Measurements from ENCODE around the gene MROH2B.

Gene MROH2B

DNA sequence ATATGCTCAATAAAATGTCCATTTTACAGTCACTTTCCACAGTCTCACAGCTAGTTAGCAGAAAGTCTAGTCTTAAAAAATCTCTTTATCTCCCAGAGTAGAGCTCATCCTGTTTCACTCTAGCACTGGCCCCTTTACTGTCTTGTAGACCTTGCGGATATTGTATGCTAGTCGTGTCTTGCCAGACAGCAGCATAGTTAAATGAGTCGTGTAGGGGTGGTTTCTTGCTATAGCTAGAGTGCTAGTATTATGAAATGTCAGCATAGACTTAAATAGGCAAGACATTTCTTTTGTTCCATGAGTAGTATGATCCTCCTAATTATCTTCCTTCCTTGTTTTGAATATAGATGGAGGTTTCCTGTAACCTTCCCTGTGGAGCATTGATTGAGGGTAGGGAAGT is 84.5 kb downstream of the MROH2B start:
- TF ChIP-seq, protein P1, sequence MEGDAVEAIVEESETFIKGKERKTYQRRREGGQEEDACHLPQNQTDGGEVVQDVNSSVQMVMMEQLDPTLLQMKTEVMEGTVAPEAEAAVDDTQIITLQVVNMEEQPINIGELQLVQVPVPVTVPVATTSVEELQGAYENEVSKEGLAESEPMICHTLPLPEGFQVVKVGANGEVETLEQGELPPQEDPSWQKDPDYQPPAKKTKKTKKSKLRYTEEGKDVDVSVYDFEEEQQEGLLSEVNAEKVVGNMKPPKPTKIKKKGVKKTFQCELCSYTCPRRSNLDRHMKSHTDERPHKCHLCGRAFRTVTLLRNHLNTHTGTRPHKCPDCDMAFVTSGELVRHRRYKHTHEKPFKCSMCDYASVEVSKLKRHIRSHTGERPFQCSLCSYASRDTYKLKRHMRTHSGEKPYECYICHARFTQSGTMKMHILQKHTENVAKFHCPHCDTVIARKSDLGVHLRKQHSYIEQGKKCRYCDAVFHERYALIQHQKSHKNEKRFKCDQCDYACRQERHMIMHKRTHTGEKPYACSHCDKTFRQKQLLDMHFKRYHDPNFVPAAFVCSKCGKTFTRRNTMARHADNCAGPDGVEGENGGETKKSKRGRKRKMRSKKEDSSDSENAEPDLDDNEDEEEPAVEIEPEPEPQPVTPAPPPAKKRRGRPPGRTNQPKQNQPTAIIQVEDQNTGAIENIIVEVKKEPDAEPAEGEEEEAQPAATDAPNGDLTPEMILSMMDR (IDR thresholded peaks at IDR 0.05; ENCODE audit: unreplicated experiment in 3 of 3): no peak
- peaks cover 4% of the 10 kb centered on the region for H3K27me3 Mint-ChIP-seq (ENCODE audit: low read depth)
- H3K9me3 Mint-ChIP-seq: peaks cover 4% of the 10 kb centered on the region
- peaks cover 11% of the 10 kb centered on the region for H3K36me3 Mint-ChIP-seq (ENCODE audit: low read depth)
- H3K27ac Mint-ChIP-seq: peak overlapping the region in 1 of 3 experiments; percentile 8
- no peak overlapping the region for H3K4me3 Mint-ChIP-seq
- peaks cover 16% of the 10 kb centered on the region for H3K4me1 Mint-ChIP-seq

DNA sequence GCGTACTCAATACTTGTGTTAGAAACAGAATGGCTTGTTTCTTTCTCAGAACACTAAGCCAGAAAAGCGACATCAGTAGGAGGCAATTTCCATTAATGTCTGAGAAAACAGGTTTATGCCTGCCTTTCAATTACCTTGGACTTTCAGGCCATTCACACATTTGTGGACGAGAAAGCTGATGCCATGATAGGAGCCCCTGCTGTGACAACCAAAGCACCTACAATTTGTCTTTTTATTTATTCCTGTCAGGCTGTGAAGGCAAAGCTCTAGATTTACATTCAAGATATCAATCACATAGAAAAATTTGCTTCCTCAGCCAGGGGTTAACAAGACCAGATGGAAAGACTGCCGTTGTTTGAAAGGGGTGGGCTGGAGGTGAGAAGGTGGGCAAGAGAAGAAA is 85.6 kb downstream of the MROH2B start:
- H3K27ac Mint-ChIP-seq: peak overlapping the region in 1 of 3 experiments; percentile 42
- no peak overlapping the region for H3K4me3 Mint-ChIP-seq
- TF ChIP-seq, protein P1 (IDR thresholded peaks at IDR 0.05; ENCODE audit: unreplicated experiment in 3 of 3): no peak
- peaks cover 4% of the 10 kb centered on the region for H3K9me3 Mint-ChIP-seq
- peaks cover 13% of the 10 kb centered on the region for H3K36me3 Mint-ChIP-seq (ENCODE audit: low read depth)
- peaks cover 5% of the 10 kb centered on the region for H3K4me1 Mint-ChIP-seq
- peaks cover 4% of the 10 kb centered on the region for H3K27me3 Mint-ChIP-seq (ENCODE audit: low read depth)

DNA sequence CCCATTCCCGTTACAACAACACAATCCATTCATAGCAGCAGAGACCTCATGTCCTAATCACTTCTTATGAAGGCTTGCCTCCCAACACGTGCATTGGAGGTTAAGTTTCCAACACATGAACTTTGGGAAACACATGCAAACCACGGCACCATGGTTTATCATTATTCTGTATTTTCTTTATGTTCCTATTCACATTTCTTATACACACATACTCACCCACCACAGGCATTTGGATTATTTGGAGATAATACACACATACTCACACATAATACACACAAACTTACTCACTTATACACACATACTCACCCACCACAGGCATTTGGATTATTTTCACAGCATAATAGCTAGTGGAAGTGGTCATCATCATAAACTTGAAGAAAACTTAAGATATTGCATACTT is 86.3 kb downstream of the MROH2B start:
- no peak overlapping the region for H3K4me3 Mint-ChIP-seq
- H3K27ac Mint-ChIP-seq: peak overlapping the region in 1 of 3 experiments; percentile 3
- H3K9me3 Mint-ChIP-seq: peaks cover 4% of the 10 kb centered on the region
- no peaks in the 10 kb centered on the region for H3K27me3 Mint-ChIP-seq (ENCODE audit: low read depth)
- TF ChIP-seq, protein P1 (IDR thresholded peaks at IDR 0.05; ENCODE audit: unreplicated experiment in 3 of 3): no peak
- H3K4me1 Mint-ChIP-seq: no peaks in the 10 kb centered on the region
- peaks cover 13% of the 10 kb centered on the region for H3K36me3 Mint-ChIP-seq (ENCODE audit: low read depth)

DNA sequence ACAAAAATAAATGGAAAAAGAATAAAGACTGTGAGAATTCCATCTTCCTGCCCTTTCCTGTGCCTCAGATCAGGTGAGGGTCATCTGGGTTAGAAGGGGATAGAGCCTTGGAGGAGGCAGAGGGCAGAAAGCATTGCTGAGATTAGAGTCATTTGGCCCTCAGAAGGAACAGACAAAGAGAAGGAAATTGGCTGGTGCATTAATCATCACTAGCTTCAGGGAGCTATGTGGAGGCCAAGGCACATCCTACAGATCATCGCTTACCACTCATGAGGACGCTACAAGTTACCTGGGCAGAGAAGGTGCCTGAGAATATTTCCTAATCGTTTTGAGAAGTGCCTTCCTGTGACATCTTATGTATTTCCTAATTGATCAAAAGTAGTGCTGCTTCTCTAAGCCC is 87.4 kb downstream of the MROH2B start:
- no peaks in the 10 kb centered on the region for H3K4me1 Mint-ChIP-seq
- TF ChIP-seq, protein P1 (IDR thresholded peaks at IDR 0.05; ENCODE audit: unreplicated experiment in 3 of 3): no peak
- no peaks in the 10 kb centered on the region for H3K27me3 Mint-ChIP-seq (ENCODE audit: low read depth)
- peaks cover 17% of the 10 kb centered on the region for H3K36me3 Mint-ChIP-seq (ENCODE audit: low read depth)
- peaks cover 4% of the 10 kb centered on the region for H3K9me3 Mint-ChIP-seq
- H3K27ac Mint-ChIP-seq: no peak overlapping the region
- no peak overlapping the region for H3K4me3 Mint-ChIP-seq

DNA sequence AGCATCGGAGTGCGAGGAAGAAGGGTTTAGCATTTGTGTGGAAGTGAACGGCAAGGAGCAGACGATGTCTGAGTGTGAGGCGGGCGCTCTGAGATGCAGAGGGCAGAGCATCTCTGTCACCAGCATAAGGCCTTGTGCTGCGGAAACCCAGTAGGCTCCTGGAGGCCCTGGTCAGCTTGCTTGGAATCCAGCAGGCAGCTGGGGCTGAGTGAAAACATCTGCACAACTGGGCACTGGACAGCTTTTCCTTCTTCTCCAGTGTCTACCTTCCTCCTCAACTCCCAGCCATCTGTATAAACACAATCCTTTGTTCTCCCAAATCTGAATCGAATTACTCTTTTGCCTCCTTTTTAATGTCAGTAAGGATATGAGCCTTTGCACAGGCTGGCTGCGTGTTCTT is 89.7 kb downstream of the MROH2B start:
- Mint-ChIP-seq H3K4me1 (peaks cover 6% of the 10 kb centered on the region), H3K27ac (no peak overlapping the region), H3K9me3 (no peaks in the 10 kb centered on the region), H3K4me3 (no peak overlapping the region), H3K27me3 (ENCODE audit: low read depth) (no peaks in the 10 kb centered on the region), H3K36me3 (ENCODE audit: low read depth) (peaks cover 17% of the 10 kb centered on the region)
- TF ChIP-seq, protein P1 (IDR thresholded peaks at IDR 0.05; ENCODE audit: unreplicated experiment in 3 of 3): no peak

DNA sequence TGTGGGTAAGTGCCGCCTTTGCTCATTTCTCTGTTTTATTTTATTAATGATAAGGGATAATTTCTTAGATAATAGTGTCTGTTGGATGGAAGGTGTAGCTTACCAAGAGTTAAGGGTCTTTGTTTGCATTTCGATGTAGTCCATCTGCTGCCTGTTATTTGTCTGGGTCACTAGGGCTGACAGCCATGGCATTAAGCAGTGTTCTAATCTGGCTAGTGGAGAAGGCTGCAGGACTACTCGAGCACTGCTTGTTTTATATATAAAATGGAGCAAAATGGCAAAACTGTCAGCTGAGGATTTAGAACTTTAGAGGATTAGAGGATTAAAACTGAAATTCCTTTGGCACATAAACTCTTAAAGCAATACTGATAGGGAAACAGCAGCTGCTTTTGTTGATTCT is 94.3 kb downstream of the MROH2B start:
- Mint-ChIP-seq H3K36me3 (ENCODE audit: low read depth) (peaks cover 12% of the 10 kb centered on the region), H3K27me3 (ENCODE audit: low read depth) (no peaks in the 10 kb centered on the region)
- TF ChIP-seq, protein P1 (IDR thresholded peaks at IDR 0.05; ENCODE audit: unreplicated experiment in 3 of 3): no peak

More for the DNA sequence above, 94.3 kb downstream of the MROH2B start:
- H3K9me3 Mint-ChIP-seq: no peaks in the 10 kb centered on the region
- H3K27ac Mint-ChIP-seq: peak overlapping the region in 2 of 3 experiments; percentile 16 to 30
- peaks cover 6% of the 10 kb centered on the region for H3K4me1 Mint-ChIP-seq
- H3K4me3 Mint-ChIP-seq: no peak overlapping the region
